Panc1 (cell line): ENCODE measurements around the gene CABLES2. TPM values are rescaled to one million over a fixed set of nuclear protein-coding genes. Genes with fewer than 3 reads are reported as not detected.

ENCODE experiments used
- ATAC-seq: fragments of 200-7000 bp; cut with Tn5 transposase; 2 replicates; pipeline ENCODE4 v1.9.1; 2020; ENCODE audit warnings: mild to moderate bottlenecking, moderate library complexity
- BruUV-seq: library from RNA; stranded (reverse); fragments of 400-500 nt; replicated peaks from 2 replicates; lab custom pipeline; 2021; lab: Mats Ljungman, UMichigan
- CTCF ChIA-PET: fragments of 300-600 bp; sonication (Branson Sonifier 250); formaldehyde crosslinking; loops from one replicate; lab custom pipeline; 2022; ENCODE audit warnings: antibody characterized with exemption; lab: Charles Lee
- POLR2A ChIA-PET: fragments of 300-600 bp; sonication (Branson Sonifier 250); formaldehyde crosslinking; loops from one replicate; lab custom pipeline; 2022; ENCODE audit warnings: antibody characterized with exemption; lab: Charles Lee
- DNase-seq: peaks from one replicate; pipeline ENCODE4 v3.0.0-alpha.2; 2010; ENCODE audit warnings: low read depth, low spot score
- H3K27ac ChIP-seq: 2 replicates; pipeline ENCODE4 v1.5.1; 2011; ENCODE audit warnings: mild to moderate bottlenecking, low read length, inconsistent platforms
- H3K27me3 ChIP-seq: fragments of 200-500 bp; sonication (Bioruptor generic); 2 replicates; pipeline ENCODE4 v1.6.0; 2014; ENCODE audit warnings: low read length, inconsistent platforms; ENCODE audit not compliant: control insufficient read depth, insufficient read depth
- H3K36me3 ChIP-seq: fragments of 200-500 bp; sonication (Bioruptor generic); 2 replicates; pipeline ENCODE4 v1.5.1; 2014; ENCODE audit warnings: inconsistent platforms, mild to moderate bottlenecking, low read length, moderate library complexity; ENCODE audit not compliant: control insufficient read depth, insufficient read depth
- H3K4me1 ChIP-seq: 2 replicates; pipeline ENCODE4 v1.5.1; 2011; ENCODE audit warnings: inconsistent platforms, mild to moderate bottlenecking, low read length, moderate library complexity; ENCODE audit not compliant: control insufficient read depth, insufficient read depth
- H3K4me3 ChIP-seq, 2 experiments: 2 replicates each; pipeline ENCODE4 v1.5.1; 2011 to 2012; ENCODE audit warnings: low read depth in 2 of 2, low read length in 2 of 2, mild to moderate bottlenecking in 2 of 2, inconsistent platforms in 1 of 2, moderate library complexity in 1 of 2
- H3K9me3 ChIP-seq: fragments of 200-500 bp; sonication (Bioruptor generic); 2 replicates; pipeline ENCODE4 v1.5.1; 2014; ENCODE audit warnings: low read depth, mild to moderate bottlenecking, inconsistent platforms, low read length, moderate library complexity; ENCODE audit not compliant: control insufficient read depth, insufficient read depth
- POLR2AphosphoS5 ChIP-seq: IDR thresholded peaks from 2 replicates; pipeline ENCODE4 v1.6.1; 2012; ENCODE audit warnings: mild to moderate bottlenecking, low read depth, low read length, moderate library complexity
- SIN3A ChIP-seq: IDR thresholded peaks from 2 replicates; pipeline ENCODE4 v1.6.1; 2012; ENCODE audit warnings: low read depth, mild to moderate bottlenecking, low read length, moderate library complexity, borderline replicate concordance; ENCODE audit not compliant: insufficient read depth
- TCF7L2 ChIP-seq: IDR thresholded peaks from 2 replicates; pipeline ENCODE4 v1.6.1; 2011; ENCODE audit warnings: mild to moderate bottlenecking, low read depth, low read length, inconsistent platforms
- in situ Hi-C: cut with HindIII; loops from 2 replicates; pipeline ENCODE4 v1.10.0; 2016; ENCODE audit warnings: low sequenced_read_pairs, low pct_unique_long_range_greater_than_20kb
- intact Hi-C: fragments of 100-400 bp; cut with micrococcal nuclease; formaldehyde crosslinking; loops from one replicate; pipeline ENCODE4 v1.10.0; 2022; ENCODE audit not compliant: unreplicated experiment
- total RNA-seq: library from RNA; stranded (reverse); gene quantifications from one replicate; pipeline ENCODE4 v1.2.1, GENCODE V29; 2021; ENCODE audit not compliant: unreplicated experiment
- TF ChIP-seq, protein P1 (sequence below), 2 experiments: IDR thresholded peaks; 2 replicates each; pipeline ENCODE4 v1.6.1; 2011 to 2012; ENCODE audit warnings: low read depth in 2 of 2, control low read depth in 1 of 2, low read length in 1 of 2, mild to moderate bottlenecking in 1 of 2, moderate library complexity in 1 of 2; ENCODE audit not compliant: insufficient read depth in 1 of 2
- TF ChIP-seq, protein P2 (sequence below): fragments of 450-650 bp; IDR thresholded peaks from 2 replicates; pipeline ENCODE4 v1.5.1; 2017; ENCODE audit warnings: mild to moderate bottlenecking

CABLES2 gene
- total RNA-seq, 1 experiment from 2014 or later = 9.8 TPM

GRCh38 chr20:62368392-62368975 is 38.6 kb downstream of the CABLES2 start:
- ChIA-PET CTCF (interaction anchor here (0.7 to 1.4 kb wide), 6 partner anchors 10 to 140 kb away, joined by 3 to 8 read pairs (median 6); partner anchors contain the start of gene ADRM1), POLR2A (interaction anchor here (0.6 to 0.7 kb wide), 2 partner anchors 59 to 76 kb away, joined by 3 read pairs; partner anchors contain the start of gene RBBP8NL)
- Histone ChIP-seq H3K9me3 (no peaks in the 10 kb centered on the region), H3K36me3 (no peaks in the 10 kb centered on the region; the same call in 1 of the 2 replicates), H3K27me3 (no peaks in the 10 kb centered on the region), H3K27ac (peak overlapping the region; percentile 94), H3K4me3 (peak overlapping the region; percentile 53 to 89), H3K4me1 (peaks cover 69% of the 10 kb centered on the region)
- in situ Hi-C loops (no loop called here), intact Hi-C loops (no loop called here)
- DNase-seq = no peak
- ATAC-seq = peak; percentile 7; the same call in 1 of the 2 replicates
- no peak for TF ChIP-seq POLR2AphosphoS5
- TF ChIP-seq SIN3A = 0 out of 2 replicates have a peak, but pooled peaks have one; percentile 20
- no TSS peak for BruUV-seq

DNA sequence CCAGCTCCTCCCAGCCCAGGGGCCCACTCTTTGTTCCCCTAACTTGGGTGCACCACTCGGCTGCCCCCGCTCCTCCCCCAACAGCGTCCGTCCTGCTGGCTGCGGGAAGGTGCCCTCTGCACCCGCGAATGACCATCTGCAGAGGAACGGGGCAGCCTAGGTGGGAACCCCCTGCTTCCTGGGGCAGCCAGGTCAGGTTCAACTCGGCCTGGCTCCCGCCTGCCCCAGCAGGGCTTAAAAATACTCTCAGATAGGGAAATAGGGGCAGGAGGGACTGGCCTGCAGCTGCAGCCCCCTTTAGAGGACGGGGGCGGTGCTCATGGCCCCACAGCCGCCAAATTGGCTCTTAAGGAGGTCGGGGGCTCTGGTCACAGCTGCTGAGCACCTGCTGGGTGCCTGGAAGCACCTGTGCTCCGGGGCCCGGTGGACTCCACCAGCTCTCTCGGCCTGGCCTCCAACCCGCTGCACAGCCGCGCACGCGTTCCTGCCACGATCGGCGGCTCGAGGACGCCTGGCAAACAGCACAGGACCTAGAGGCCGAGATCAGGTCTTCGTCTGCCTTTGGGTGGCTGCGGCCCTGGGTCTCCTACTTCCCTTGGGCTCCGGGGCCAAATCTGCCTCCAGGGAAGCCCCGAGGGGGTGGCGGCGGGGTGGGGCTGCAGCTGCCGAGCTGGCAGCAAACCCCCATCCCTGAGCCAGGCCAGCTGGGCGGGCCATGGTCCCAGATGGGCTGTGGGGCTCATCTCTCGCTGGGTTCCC is 39.3 kb downstream of the CABLES2 start:
- peak overlapping the region; percentile 94 for H3K27ac ChIP-seq
- no peaks in the 10 kb centered on the region for H3K27me3 ChIP-seq
- no peaks in the 10 kb centered on the region; the same call in 1 of the 2 replicates for H3K36me3 ChIP-seq
- CTCF ChIA-PET = interaction anchor here (0.6 to 1.4 kb wide), 5 partner anchors 11 to 141 kb away, joined by 3 to 8 read pairs (median 5); no protein-coding TSS in a partner anchor
- ATAC-seq = no peak
- POLR2A ChIA-PET = interaction anchor here (0.6 kb wide), 1 partner anchor 59 kb away, joined by 3 read pairs; the partner anchor contains the start of gene RBBP8NL
- intact Hi-C loops (no loop called here), in situ Hi-C loops (no loop called here)
- H3K4me1 ChIP-seq = peaks cover 76% of the 10 kb centered on the region
- BruUV-seq = no TSS peak
- DNase-seq = no peak
- H3K4me3 ChIP-seq = peak overlapping the region; percentile 53 to 89
- H3K9me3 ChIP-seq = no peaks in the 10 kb centered on the region
- TF ChIP-seq, protein P1, sequence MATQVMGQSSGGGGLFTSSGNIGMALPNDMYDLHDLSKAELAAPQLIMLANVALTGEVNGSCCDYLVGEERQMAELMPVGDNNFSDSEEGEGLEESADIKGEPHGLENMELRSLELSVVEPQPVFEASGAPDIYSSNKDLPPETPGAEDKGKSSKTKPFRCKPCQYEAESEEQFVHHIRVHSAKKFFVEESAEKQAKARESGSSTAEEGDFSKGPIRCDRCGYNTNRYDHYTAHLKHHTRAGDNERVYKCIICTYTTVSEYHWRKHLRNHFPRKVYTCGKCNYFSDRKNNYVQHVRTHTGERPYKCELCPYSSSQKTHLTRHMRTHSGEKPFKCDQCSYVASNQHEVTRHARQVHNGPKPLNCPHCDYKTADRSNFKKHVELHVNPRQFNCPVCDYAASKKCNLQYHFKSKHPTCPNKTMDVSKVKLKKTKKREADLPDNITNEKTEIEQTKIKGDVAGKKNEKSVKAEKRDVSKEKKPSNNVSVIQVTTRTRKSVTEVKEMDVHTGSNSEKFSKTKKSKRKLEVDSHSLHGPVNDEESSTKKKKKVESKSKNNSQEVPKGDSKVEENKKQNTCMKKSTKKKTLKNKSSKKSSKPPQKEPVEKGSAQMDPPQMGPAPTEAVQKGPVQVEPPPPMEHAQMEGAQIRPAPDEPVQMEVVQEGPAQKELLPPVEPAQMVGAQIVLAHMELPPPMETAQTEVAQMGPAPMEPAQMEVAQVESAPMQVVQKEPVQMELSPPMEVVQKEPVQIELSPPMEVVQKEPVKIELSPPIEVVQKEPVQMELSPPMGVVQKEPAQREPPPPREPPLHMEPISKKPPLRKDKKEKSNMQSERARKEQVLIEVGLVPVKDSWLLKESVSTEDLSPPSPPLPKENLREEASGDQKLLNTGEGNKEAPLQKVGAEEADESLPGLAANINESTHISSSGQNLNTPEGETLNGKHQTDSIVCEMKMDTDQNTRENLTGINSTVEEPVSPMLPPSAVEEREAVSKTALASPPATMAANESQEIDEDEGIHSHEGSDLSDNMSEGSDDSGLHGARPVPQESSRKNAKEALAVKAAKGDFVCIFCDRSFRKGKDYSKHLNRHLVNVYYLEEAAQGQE (IDR thresholded peaks at IDR 0.05; ENCODE audit: insufficient read depth in 1 of 2, low read depth in 2 of 2, low read length in 1 of 2) = no peak
- TF ChIP-seq, protein P2, sequence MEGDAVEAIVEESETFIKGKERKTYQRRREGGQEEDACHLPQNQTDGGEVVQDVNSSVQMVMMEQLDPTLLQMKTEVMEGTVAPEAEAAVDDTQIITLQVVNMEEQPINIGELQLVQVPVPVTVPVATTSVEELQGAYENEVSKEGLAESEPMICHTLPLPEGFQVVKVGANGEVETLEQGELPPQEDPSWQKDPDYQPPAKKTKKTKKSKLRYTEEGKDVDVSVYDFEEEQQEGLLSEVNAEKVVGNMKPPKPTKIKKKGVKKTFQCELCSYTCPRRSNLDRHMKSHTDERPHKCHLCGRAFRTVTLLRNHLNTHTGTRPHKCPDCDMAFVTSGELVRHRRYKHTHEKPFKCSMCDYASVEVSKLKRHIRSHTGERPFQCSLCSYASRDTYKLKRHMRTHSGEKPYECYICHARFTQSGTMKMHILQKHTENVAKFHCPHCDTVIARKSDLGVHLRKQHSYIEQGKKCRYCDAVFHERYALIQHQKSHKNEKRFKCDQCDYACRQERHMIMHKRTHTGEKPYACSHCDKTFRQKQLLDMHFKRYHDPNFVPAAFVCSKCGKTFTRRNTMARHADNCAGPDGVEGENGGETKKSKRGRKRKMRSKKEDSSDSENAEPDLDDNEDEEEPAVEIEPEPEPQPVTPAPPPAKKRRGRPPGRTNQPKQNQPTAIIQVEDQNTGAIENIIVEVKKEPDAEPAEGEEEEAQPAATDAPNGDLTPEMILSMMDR = no peak
- no peak for TF ChIP-seq POLR2AphosphoS5
- TF ChIP-seq SIN3A = no peak
- no peak for TF ChIP-seq TCF7L2
